GM12878 (cell line): ENCODE measurements around the gene VEPH1. TPM values are rescaled to one million over a fixed set of nuclear protein-coding genes. Genes with fewer than 3 reads are reported as not detected.

Source experiments
- ATAC-seq: fragments of 200-7000 bp; cut with Tn5 transposase; 3 replicates; pipeline ENCODE4 v1.9.1; 2020; ENCODE audit warnings: mild to moderate bottlenecking, moderate library complexity
- BruUV-seq: library from RNA; stranded (reverse); fragments of 400-500 nt; replicated peaks from 2 replicates; lab custom pipeline; 2021; lab: Mats Ljungman, UMichigan
- CTCF ChIA-PET: fragments of 300-600 bp; sonication (Branson Sonifier 250); formaldehyde crosslinking; extraction: SDS; loops from one replicate; lab custom pipeline; 2021; ENCODE audit warnings: inconsistent platforms; lab: Yijun Ruan, JAX
- POLR2A ChIA-PET: fragments of 350-600 bp; formaldehyde crosslinking; extraction: SDS; loops from one replicate; lab custom pipeline; 2021; ENCODE audit warnings: inconsistent platforms; lab: Charles Lee
- RAD21 ChIA-PET: fragments of 300-600 bp; sonication (Branson Sonifier 250); formaldehyde crosslinking; loops from one replicate; lab custom pipeline; 2023; ENCODE audit warnings: antibody characterized with exemption; ENCODE audit not compliant: unreplicated experiment; lab: Charles Lee
- SMC1A ChIA-PET: fragments of 300-600 bp; sonication (Branson Sonifier 250); formaldehyde crosslinking; loops from one replicate; lab custom pipeline; 2023; ENCODE audit not compliant: unreplicated experiment, uncharacterized antibody; lab: Charles Lee
- DNase-seq: peaks from one replicate; pipeline ENCODE4 v3.0.0-alpha.2; 2011; ENCODE audit warnings: low read depth, low spot score
- FAIRE-seq: peaks from 3 replicates; lab custom pipeline; 2011; peaks lifted over from hg19 to GRCh38; lab: Jason Lieb, UNC
- H2AFZ ChIP-seq: 2 replicates; pipeline ENCODE4 v1.6.0; 2011; ENCODE audit warnings: low read depth, low read length, control low read depth; ENCODE audit not compliant: control insufficient read depth
- H3K27ac ChIP-seq: 2 replicates; pipeline ENCODE4 v1.5.1; 2011; ENCODE audit warnings: control low read depth; ENCODE audit not compliant: control insufficient read depth, insufficient read depth
- H3K27me3 ChIP-seq, 2 experiments: replicated peaks in 1 of 2; 2 replicates each; pipeline versions ENCODE4 v1.6.0 to v1.6.1; 2011; ENCODE audit warnings: low read length in 1 of 2; ENCODE audit not compliant: control insufficient read depth in 2 of 2, insufficient read depth in 2 of 2
- H3K36me3 ChIP-seq, 2 experiments: 2 replicates each; pipeline ENCODE4 v1.5.1; 2011; ENCODE audit warnings: low read length in 1 of 2; ENCODE audit not compliant: control insufficient read depth in 2 of 2, insufficient read depth in 2 of 2
- H3K4me1 ChIP-seq: 2 replicates; pipeline ENCODE4 v1.6.1; 2011; ENCODE audit warnings: mild to moderate bottlenecking, low read length, moderate library complexity, mixed read lengths; ENCODE audit not compliant: control insufficient read depth, insufficient read depth
- H3K4me2 ChIP-seq: 2 replicates; pipeline ENCODE4 v1.6.0; 2011; ENCODE audit warnings: control low read depth; ENCODE audit not compliant: control insufficient read depth, insufficient read depth
- H3K4me3 ChIP-seq: fragments of 200-600 bp; sonication (generic); 2 replicates; pipeline ENCODE4 v1.5.1; 2016
- H3K79me2 ChIP-seq: 2 replicates; pipeline ENCODE4 v1.6.0; 2011; ENCODE audit warnings: low read length; ENCODE audit not compliant: control insufficient read depth, insufficient read depth
- H3K9ac ChIP-seq: 2 replicates; pipeline ENCODE4 v1.8.0; 2011; ENCODE audit warnings: low read length, control low read depth, mixed read lengths; ENCODE audit not compliant: control insufficient read depth, insufficient read depth
- H3K9me3 ChIP-seq: replicated peaks from 3 replicates; pipeline ENCODE4 v1.5.1; 2011; ENCODE audit warnings: mild to moderate bottlenecking, low read length; ENCODE audit not compliant: control insufficient read depth, insufficient read depth
- H4K20me1 ChIP-seq: 2 replicates; pipeline ENCODE4 v1.6.0; 2011; ENCODE audit not compliant: control insufficient read depth, insufficient read depth
- CREM ChIP-seq: IDR thresholded peaks from 2 replicates; pipeline ENCODE4 v1.6.1; 2014; ENCODE audit warnings: antibody characterized with exemption, low read depth
- MYC ChIP-seq: IDR thresholded peaks from 2 replicates; pipeline ENCODE4 v1.6.1; 2011; ENCODE audit warnings: mild to moderate bottlenecking, low read length, moderate library complexity, inconsistent platforms; ENCODE audit not compliant: insufficient read depth, insufficient replicate concordance, insufficient read length, severe bottlenecking
- RELA ChIP-seq: fragments of 450-650 bp; IDR thresholded peaks from 2 replicates; pipeline ENCODE4 v1.8.0; 2014; ENCODE audit warnings: borderline replicate concordance; ENCODE audit not compliant: partially characterized antibody
- SMARCA5 ChIP-seq: fragments of 450-650 bp; IDR thresholded peaks from 2 replicates; pipeline ENCODE4 v1.6.1; 2017; ENCODE audit warnings: mild to moderate bottlenecking
- SPI1 ChIP-seq: IDR thresholded peaks from 2 replicates; pipeline ENCODE4 v1.6.1; 2011; ENCODE audit warnings: low read depth, mild to moderate bottlenecking, low read length, moderate library complexity, borderline replicate concordance; ENCODE audit not compliant: insufficient read depth
- SREBF1 ChIP-seq: IDR thresholded peaks from 2 replicates; pipeline ENCODE4 v1.6.1; 2012; ENCODE audit warnings: mild to moderate bottlenecking, low read length
- TBL1XR1 ChIP-seq: IDR thresholded peaks from 2 replicates; pipeline ENCODE4 v1.6.1; 2012; ENCODE audit warnings: low read depth, low read length, improper control_type of control experiment
- WRNIP1 ChIP-seq: IDR thresholded peaks from 2 replicates; pipeline ENCODE4 v1.6.1; 2011; ENCODE audit warnings: low read depth, low read length, improper control_type of control experiment, borderline replicate concordance
- WGBS: methylation state at CpG from one replicate; pipeline ENCODE4 v1.1.6; 2016; ENCODE audit warnings: low lambda C conversion rate; ENCODE audit not compliant: insufficient replicate concordance, insufficient coverage; ENCODE audit errors: missing lambda C conversion rate; 5-methylcytosine and 5-hydroxymethylcytosine counted together
- in situ Hi-C: fragments of 300-500 bp; cut with MboI; formaldehyde crosslinking; loops from 9 replicates; pipeline ENCODE4 v1.14.3; 2018; ENCODE audit warnings: mixed read lengths
- intact Hi-C: fragments of 100-400 bp; cut with micrococcal nuclease; formaldehyde crosslinking; loops from one replicate; pipeline ENCODE4 v1.14.2; 2022; ENCODE audit not compliant: unreplicated experiment
- polyA plus RNA-seq, 11 experiments: library from polyadenylated mRNA; depleted of rRNA in 4 of 11; unstranded in 6 of 11; stranded (reverse) in 5 of 11; fragments of >200 nt; fragmentation: Nextera tagmentation in 4 of 11; fragmentation: Illumina TruSeq in 1 of 11; extraction: Ambion mirVana in 4 of 11; extraction: Trizol in 1 of 11; gene quantifications; 1 replicate in 1 of 11; 2 replicates in 10 of 11; pipeline versions ENCODE4 v1.2.1 to v1.2.3, GENCODE V29; 2011 to 2016; ENCODE audit warnings: inconsistent platforms in 2 of 11, missing spikeins in 2 of 11, low read depth in 1 of 11
- total RNA-seq, 4 experiments: library from RNA; depleted of rRNA in 3 of 4; stranded (reverse); fragments of >200 nt in 3 of 4; fragmentation: Illumina TruSeq in 1 of 4; extraction: Trizol in 1 of 4; gene quantifications; 2 replicates each; pipeline versions ENCODE4 v1.2.1 to v1.2.3, GENCODE V29; 2013 to 2021
- TF ChIP-seq, protein P1 (sequence below): IDR thresholded peaks from 2 replicates; pipeline ENCODE4 v1.6.1; 2012; ENCODE audit warnings: mild to moderate bottlenecking, low read depth, low read length
- TF ChIP-seq, protein P2 (sequence below): fragments of 450-650 bp; IDR thresholded peaks from 2 replicates; pipeline ENCODE4 v1.6.1; 2017; ENCODE audit warnings: mild to moderate bottlenecking, low read depth, inconsistent platforms; ENCODE audit not compliant: poor library complexity, severe bottlenecking

Gene VEPH1
- total and polyA plus RNA-seq, 10 of the 15 experiments (the other 5 are each of a cell fraction or from before 2014, with no cell fraction given), result 0.04 to 0.26 (median 0.17) TPM; not detected in 7

DNA sequence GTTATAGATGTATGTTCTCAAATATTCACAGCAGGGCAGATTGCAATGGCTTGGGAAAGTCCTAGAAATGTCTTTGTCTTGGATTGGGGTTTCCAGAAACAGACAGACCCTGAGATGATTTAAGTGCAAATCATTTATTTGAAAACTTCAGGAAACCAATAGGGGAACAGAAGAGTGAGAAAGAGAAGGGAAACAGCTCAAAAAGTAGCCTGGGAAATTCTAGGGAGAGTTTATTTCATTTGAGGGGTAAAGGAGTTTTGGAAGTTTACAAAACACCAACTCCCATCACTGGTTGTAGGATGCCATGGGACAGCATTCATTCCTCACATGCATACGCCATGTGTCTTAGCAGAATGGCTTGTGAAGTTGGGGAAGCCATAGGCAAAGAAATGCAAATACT is 98.8 kb downstream of the VEPH1 start:
- ChIA-PET RAD21 (no interaction called here), POLR2A (no interaction called here), CTCF (no interaction called here), SMC1A (no interaction called here)
- intact Hi-C loops, result no loop called here
- H3K4me3 ChIP-seq, result no peak overlapping the region
- H3K9ac ChIP-seq, result no peak overlapping the region
- H3K4me1 ChIP-seq, result no peaks in the 10 kb centered on the region
- no peaks in the 10 kb centered on the region for H3K27me3 ChIP-seq
- WGBS, result 0% methylated on average over 1 of the region's 1 CpG
- ATAC-seq (no peak), DNase-seq (no peak)
- H2AFZ ChIP-seq, result no peak overlapping the region
- BruUV-seq, result no TSS peak
- no peaks in the 10 kb centered on the region for H3K79me2 ChIP-seq
- no peaks in the 10 kb centered on the region for H3K9me3 ChIP-seq
- no peaks in the 10 kb centered on the region for H4K20me1 ChIP-seq
- in situ Hi-C loops, result no loop called here
- TF ChIP-seq, protein P1, sequence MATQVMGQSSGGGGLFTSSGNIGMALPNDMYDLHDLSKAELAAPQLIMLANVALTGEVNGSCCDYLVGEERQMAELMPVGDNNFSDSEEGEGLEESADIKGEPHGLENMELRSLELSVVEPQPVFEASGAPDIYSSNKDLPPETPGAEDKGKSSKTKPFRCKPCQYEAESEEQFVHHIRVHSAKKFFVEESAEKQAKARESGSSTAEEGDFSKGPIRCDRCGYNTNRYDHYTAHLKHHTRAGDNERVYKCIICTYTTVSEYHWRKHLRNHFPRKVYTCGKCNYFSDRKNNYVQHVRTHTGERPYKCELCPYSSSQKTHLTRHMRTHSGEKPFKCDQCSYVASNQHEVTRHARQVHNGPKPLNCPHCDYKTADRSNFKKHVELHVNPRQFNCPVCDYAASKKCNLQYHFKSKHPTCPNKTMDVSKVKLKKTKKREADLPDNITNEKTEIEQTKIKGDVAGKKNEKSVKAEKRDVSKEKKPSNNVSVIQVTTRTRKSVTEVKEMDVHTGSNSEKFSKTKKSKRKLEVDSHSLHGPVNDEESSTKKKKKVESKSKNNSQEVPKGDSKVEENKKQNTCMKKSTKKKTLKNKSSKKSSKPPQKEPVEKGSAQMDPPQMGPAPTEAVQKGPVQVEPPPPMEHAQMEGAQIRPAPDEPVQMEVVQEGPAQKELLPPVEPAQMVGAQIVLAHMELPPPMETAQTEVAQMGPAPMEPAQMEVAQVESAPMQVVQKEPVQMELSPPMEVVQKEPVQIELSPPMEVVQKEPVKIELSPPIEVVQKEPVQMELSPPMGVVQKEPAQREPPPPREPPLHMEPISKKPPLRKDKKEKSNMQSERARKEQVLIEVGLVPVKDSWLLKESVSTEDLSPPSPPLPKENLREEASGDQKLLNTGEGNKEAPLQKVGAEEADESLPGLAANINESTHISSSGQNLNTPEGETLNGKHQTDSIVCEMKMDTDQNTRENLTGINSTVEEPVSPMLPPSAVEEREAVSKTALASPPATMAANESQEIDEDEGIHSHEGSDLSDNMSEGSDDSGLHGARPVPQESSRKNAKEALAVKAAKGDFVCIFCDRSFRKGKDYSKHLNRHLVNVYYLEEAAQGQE, result no peak
- TF ChIP-seq SREBF1 (no peak), CREM (no peak), MYC (no peak), TBL1XR1 (no peak), RELA (no peak), SPI1 (no peak), SMARCA5 (no peak), WRNIP1 (no peak)
- TF ChIP-seq, protein P2, sequence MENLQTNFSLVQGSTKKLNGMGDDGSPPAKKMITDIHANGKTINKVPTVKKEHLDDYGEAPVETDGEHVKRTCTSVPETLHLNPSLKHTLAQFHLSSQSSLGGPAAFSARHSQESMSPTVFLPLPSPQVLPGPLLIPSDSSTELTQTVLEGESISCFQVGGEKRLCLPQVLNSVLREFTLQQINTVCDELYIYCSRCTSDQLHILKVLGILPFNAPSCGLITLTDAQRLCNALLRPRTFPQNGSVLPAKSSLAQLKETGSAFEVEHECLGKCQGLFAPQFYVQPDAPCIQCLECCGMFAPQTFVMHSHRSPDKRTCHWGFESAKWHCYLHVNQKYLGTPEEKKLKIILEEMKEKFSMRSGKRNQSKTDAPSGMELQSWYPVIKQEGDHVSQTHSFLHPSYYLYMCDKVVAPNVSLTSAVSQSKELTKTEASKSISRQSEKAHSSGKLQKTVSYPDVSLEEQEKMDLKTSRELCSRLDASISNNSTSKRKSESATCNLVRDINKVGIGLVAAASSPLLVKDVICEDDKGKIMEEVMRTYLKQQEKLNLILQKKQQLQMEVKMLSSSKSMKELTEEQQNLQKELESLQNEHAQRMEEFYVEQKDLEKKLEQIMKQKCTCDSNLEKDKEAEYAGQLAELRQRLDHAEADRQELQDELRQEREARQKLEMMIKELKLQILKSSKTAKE, result no peak
- TF ChIP-seq, all 136 proteins: peak for 0
- no peak overlapping the region for H3K4me2 ChIP-seq
- no peak for FAIRE-seq
- no peak overlapping the region for H3K27ac ChIP-seq
- H3K36me3 ChIP-seq, result no peaks in the 10 kb centered on the region
